ENCODE measurements around the gene NDUFS5. TPM values are rescaled to one million over a fixed set of nuclear protein-coding genes. Genes with fewer than 3 reads are reported as not detected.
"Not testable (repeated sequence)": the region's sequence is repeated elsewhere in the genome, so short reads cannot be mapped to it uniquely, and the experiment has no call there.

NDUFS5 gene
- total RNA-seq: 100 to 1,000 TPM; 192 to 243 TPM

- intact Hi-C loops (cut with DNase I): no loop called here
- peak within 1 kb of the TSS; percentile 87 to 98 (median 92) for H3K27ac ChIP-seq
These were observed at the start of gene NDUFS5 for GRCh38 chr1:39026051-39026865. Gene NDUFS5, plus strand, starts transcription at chr1:39026350. Its CDS starts 2,375 bp downstream, at chr1:39028725.

DNA sequence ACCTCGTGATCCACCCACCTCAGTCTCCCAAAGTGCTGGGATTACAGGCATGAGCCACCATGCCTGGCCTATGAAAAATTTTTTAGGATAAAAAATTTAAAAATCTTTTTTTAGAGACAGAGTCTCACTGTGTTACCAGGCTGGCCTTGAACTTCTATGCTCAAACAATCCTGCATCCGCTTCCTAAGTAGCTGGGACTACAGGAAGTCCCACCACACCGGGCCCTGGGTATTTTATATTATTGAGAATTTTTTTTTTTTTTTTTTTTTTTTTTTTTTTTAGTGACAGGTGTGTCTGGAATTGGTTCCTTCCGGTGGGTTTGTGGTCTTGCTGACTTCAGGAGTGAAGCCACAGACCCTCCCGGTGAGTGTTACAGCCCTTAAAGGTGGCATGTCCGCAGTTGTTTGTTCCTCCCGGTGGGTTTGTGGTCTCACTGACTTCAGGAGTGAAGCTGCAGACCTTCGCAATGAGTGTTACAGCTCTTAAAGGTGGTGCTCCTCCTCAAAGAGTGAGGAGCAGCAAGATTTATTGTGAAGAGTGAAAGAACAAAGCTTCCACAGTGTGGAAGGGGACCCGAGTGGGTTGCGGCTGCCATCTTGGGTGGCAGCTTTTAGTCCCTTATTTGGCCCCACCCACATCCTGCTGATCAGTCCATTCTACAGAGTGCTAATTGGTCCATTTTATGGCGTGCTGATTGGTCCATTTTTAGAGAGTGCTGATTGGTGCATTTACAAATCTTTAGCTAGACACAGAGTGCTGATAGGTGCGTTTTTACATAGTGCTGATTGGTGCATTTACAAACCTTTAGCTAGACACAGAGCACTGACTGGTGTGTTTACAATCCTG is 48.5 kb upstream of the NDUFS5 start:
- H3K4me3 ChIP-seq; intact Hi-C loops (cut with DNase I): not testable (repeated sequence)
- 76 to 85% methylated on average over 10 to 12 of the region's 12 CpGs for WGBS, 2 donors

More at GRCh38 chr1:39026051-39026865, at the start of gene NDUFS5:
- H3K9me3 ChIP-seq: no peaks in the 10 kb centered on the region
- H3K27me3 ChIP-seq: no peaks in the 10 kb centered on the region
- peak within 1 kb of the TSS; percentile 49 to 52 for H3K4me3 ChIP-seq
- peaks cover 0 to 7% of the 10 kb centered on the region in 2 donors for H3K36me3 ChIP-seq (replicated peaks in 1 of 2; ENCODE audit: insufficient read depth in 1 of 2, low read depth in 2 of 2)
- ATAC-seq (peak; percentile 99), DNase-seq (peak; percentile 91 to 94 (median 94))
- H3K4me1 ChIP-seq: peaks cover 12% of the 10 kb centered on the region
- 0% methylated on average over 27 to 47 of the region's 47 CpGs for WGBS, 2 donors
- peak; percentile 93 to 97 (median 97) for TF ChIP-seq POLR2A (IDR thresholded peaks at IDR 0.05)
- TF ChIP-seq, protein P1, sequence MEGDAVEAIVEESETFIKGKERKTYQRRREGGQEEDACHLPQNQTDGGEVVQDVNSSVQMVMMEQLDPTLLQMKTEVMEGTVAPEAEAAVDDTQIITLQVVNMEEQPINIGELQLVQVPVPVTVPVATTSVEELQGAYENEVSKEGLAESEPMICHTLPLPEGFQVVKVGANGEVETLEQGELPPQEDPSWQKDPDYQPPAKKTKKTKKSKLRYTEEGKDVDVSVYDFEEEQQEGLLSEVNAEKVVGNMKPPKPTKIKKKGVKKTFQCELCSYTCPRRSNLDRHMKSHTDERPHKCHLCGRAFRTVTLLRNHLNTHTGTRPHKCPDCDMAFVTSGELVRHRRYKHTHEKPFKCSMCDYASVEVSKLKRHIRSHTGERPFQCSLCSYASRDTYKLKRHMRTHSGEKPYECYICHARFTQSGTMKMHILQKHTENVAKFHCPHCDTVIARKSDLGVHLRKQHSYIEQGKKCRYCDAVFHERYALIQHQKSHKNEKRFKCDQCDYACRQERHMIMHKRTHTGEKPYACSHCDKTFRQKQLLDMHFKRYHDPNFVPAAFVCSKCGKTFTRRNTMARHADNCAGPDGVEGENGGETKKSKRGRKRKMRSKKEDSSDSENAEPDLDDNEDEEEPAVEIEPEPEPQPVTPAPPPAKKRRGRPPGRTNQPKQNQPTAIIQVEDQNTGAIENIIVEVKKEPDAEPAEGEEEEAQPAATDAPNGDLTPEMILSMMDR (IDR thresholded peaks at IDR 0.05): no peak

DNA sequence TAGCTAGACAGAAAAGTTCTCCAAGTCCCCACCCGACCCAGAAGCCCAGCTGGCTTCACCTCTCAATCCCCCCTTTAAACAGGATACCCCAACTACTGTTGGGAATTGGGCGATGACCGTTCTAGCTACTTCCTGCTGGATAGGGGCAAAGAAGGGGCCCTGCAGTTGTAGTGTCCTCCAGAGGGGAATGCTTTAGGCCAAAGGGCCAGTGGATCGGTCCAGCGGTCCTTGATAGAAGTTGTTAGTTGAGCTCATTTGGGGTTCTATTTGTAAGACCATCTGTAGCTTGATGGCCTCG is 48.0 kb upstream of the NDUFS5 start:
- H3K36me3 ChIP-seq (replicated peaks in 1 of 2; ENCODE audit: insufficient read depth in 1 of 2, low read depth in 2 of 2); H3K27ac ChIP-seq; H3K4me3 ChIP-seq; H3K27me3 ChIP-seq; DNase-seq; intact Hi-C loops (cut with DNase I); ATAC-seq; H3K9me3 ChIP-seq; H3K4me1 ChIP-seq: not testable (repeated sequence)
- 87 to 100% methylated on average over 4 to 6 of the region's 6 CpGs for WGBS, 2 donors

More for the DNA sequence above, 48.5 kb upstream of the NDUFS5 start:
- H3K4me1 ChIP-seq; H3K27ac ChIP-seq; H3K36me3 ChIP-seq (replicated peaks in 1 of 2; ENCODE audit: insufficient read depth in 1 of 2, low read depth in 2 of 2); H3K27me3 ChIP-seq; ATAC-seq; H3K9me3 ChIP-seq; DNase-seq: not testable (repeated sequence)

DNA sequence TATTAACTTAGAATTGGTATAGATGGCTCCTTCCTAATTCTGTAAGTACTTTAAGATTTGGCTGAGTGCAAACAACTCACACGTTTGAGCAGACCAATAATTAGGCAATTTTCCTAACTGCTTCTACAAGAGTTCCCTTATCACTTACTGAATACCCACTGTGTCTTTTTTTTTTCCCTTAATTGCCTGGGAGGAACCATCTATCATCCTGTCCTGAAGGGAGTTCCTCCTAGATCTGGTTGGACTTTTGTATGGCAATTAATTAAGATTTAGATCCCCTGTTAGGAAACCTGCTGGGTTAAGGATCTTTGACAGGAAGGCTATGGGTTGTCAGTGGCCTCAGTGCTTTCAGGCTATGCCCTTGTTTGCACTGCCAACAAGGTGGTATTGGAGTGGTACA is 46.8 kb upstream of the NDUFS5 start:
- ATAC-seq; H3K36me3 ChIP-seq (replicated peaks in 1 of 2; ENCODE audit: insufficient read depth in 1 of 2, low read depth in 2 of 2); H3K4me1 ChIP-seq; intact Hi-C loops (cut with DNase I); H3K27me3 ChIP-seq; DNase-seq; H3K9me3 ChIP-seq; H3K27ac ChIP-seq; H3K4me3 ChIP-seq: not testable (repeated sequence)
- WGBS, 2 donors: 46 to 53% methylated on average over 1 of the region's 1 CpG

GRCh38 chr1:38989979-38990378 is 36.2 kb upstream of the NDUFS5 start:
- H3K27me3 ChIP-seq: no peaks in the 10 kb centered on the region
- 70 to 74% methylated on average over 2 of the region's 2 CpGs for WGBS, 2 donors
- intact Hi-C loops (cut with DNase I): loop anchor here (10.0 kb wide), 1 partner anchor 135 kb away; the partner anchor contains the start of gene RRAGC
- peak overlapping the region in 3 of 4 donors; percentile 84 to 97 (median 94) for H3K27ac ChIP-seq
- H3K4me3 ChIP-seq: no peak overlapping the region
- peaks cover 16% of the 10 kb centered on the region for H3K4me1 ChIP-seq
- H3K36me3 ChIP-seq (replicated peaks in 1 of 2; ENCODE audit: insufficient read depth in 1 of 2, low read depth in 2 of 2): no peaks in the 10 kb centered on the region
- no peak for TF ChIP-seq POLR2A (IDR thresholded peaks at IDR 0.05)
- TF ChIP-seq, protein P1 (IDR thresholded peaks at IDR 0.05): no peak
- H3K9me3 ChIP-seq: no peaks in the 10 kb centered on the region
- no peak for ATAC-seq
- no peak for DNase-seq

DNA sequence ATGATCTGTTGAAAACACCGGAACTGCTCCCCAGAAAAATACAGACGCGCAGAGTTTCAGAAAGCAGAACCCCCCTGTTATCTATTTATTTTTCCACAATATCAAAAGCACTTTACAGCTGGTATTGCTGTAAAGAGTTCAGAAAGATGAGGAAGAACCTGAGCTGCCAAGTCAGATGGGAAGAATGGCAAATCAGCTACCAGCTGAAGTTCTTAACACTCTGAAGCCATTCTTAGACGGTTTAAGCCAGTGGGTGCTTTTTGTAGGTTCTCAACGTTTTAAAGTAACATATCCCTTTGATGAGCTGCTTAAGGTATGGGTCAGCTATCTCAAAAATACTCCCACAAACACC is 35.8 kb upstream of the NDUFS5 start:
- Histone ChIP-seq H3K27me3 (no peaks in the 10 kb centered on the region), H3K27ac (peak overlapping the region; percentile 80 to 97 (median 89)), H3K4me3 (no peak overlapping the region), H3K4me1 (peaks cover 17% of the 10 kb centered on the region), H3K36me3 (replicated peaks in 1 of 2; ENCODE audit: insufficient read depth in 1 of 2, low read depth in 2 of 2) (no peaks in the 10 kb centered on the region), H3K9me3 (no peaks in the 10 kb centered on the region)
- no peak for DNase-seq
- TF ChIP-seq, protein P1 (IDR thresholded peaks at IDR 0.05): no peak
- no peak for TF ChIP-seq POLR2A (IDR thresholded peaks at IDR 0.05)
- 12 to 16% methylated on average over 5 of the region's 5 CpGs for WGBS, 2 donors
- intact Hi-C loops (cut with DNase I): loop anchor here (10.0 kb wide), 1 partner anchor 136 kb away; the partner anchor contains the start of gene RRAGC
- ATAC-seq: no peak

All from body of pancreas (tissue), 4 donors.